IMR-90 (cell line): ENCODE measurements around the gene SPATA33. TPM values are rescaled to one million over a fixed set of nuclear protein-coding genes. Genes with fewer than 3 reads are reported as not detected.

ENCODE experiments used
- ATAC-seq: fragments of 200-7000 bp; cut with Tn5 transposase; 2 replicates; pipeline ENCODE4 v1.9.1; 2020; ENCODE audit warnings: low read depth, mild to moderate bottlenecking, moderate library complexity
- BruUV-seq: library from RNA; stranded (reverse); fragments of 400-500 nt; replicated peaks from 2 replicates; lab custom pipeline; 2021; lab: Mats Ljungman, UMichigan
- CTCF ChIA-PET: fragments of 300-600 bp; formaldehyde crosslinking; extraction: SDS; loops from one replicate; lab custom pipeline; 2021; ENCODE audit warnings: antibody characterized with exemption; lab: Yijun Ruan, JAX
- POLR2A ChIA-PET: fragments of 300-600 bp; sonication (Branson Sonifier 250); formaldehyde crosslinking; loops from one replicate; lab custom pipeline; 2022; ENCODE audit warnings: antibody characterized with exemption; ENCODE audit not compliant: unreplicated experiment; lab: Charles Lee
- DNase-seq: peaks from one replicate; pipeline ENCODE4 v3.0.0; 2013
- H2AFZ ChIP-seq: replicated peaks from 2 replicates; pipeline ENCODE3; 2013; ENCODE audit warnings: low read length, mild to moderate bottlenecking; ENCODE audit not compliant: poor library complexity
- H2AK5ac ChIP-seq: 2 replicates; pipeline ENCODE4 v1.6.1; 2013; ENCODE audit warnings: low read depth, low read length, inconsistent platforms
- H2AK9ac ChIP-seq: replicated peaks from 2 replicates; pipeline ENCODE3; 2013; ENCODE audit warnings: mild to moderate bottlenecking, low read depth, low read length, moderate library complexity; ENCODE audit not compliant: poor library complexity
- H2BK120ac ChIP-seq: 2 replicates; pipeline ENCODE4 v1.6.1; 2013; ENCODE audit warnings: low read depth, low read length, inconsistent platforms
- H2BK15ac ChIP-seq: 3 replicates; pipeline ENCODE4 v1.6.1; 2013; ENCODE audit warnings: low read depth, low read length, inconsistent platforms
- H2BK20ac ChIP-seq: 2 replicates; pipeline ENCODE4 v1.6.1; 2013; ENCODE audit warnings: low read depth, mild to moderate bottlenecking, inconsistent platforms, low read length, moderate library complexity
- H2BK5ac ChIP-seq: 2 replicates; pipeline ENCODE4 v1.6.1; 2013; ENCODE audit warnings: mild to moderate bottlenecking, low read depth, low read length, inconsistent platforms; ENCODE audit not compliant: poor library complexity, severe bottlenecking
- H3K14ac ChIP-seq: replicated peaks from 2 replicates; pipeline ENCODE4 v1.6.1; 2013; ENCODE audit warnings: low read depth, low read length, inconsistent platforms
- H3K18ac ChIP-seq: 2 replicates; pipeline ENCODE4 v1.6.1; 2013; ENCODE audit warnings: low read depth, low read length, control low read depth
- H3K23ac ChIP-seq: 2 replicates; pipeline ENCODE4 v1.6.1; 2013; ENCODE audit warnings: low read depth, low read length, inconsistent platforms
- H3K27ac ChIP-seq: 2 replicates; pipeline ENCODE4 v1.5.1; 2013; ENCODE audit warnings: mild to moderate bottlenecking, control low read depth, low read length; ENCODE audit not compliant: insufficient read depth
- H3K27me3 ChIP-seq: 2 replicates; pipeline ENCODE4 v1.6.1; 2013; ENCODE audit warnings: low read length; ENCODE audit not compliant: control insufficient read depth, insufficient read depth
- H3K36me3 ChIP-seq: 2 replicates; pipeline ENCODE4 v1.6.1; 2013; ENCODE audit warnings: low read length, mixed read lengths; ENCODE audit not compliant: control insufficient read depth, insufficient read depth
- H3K4ac ChIP-seq: 2 replicates; pipeline ENCODE4 v1.6.1; 2013; ENCODE audit warnings: low read depth, low read length, inconsistent platforms
- H3K4me1 ChIP-seq: 2 replicates; pipeline ENCODE4 v1.6.1; 2013; ENCODE audit warnings: low read length, mixed read lengths; ENCODE audit not compliant: control insufficient read depth, insufficient read depth
- H3K4me2 ChIP-seq: 2 replicates; pipeline ENCODE4 v1.6.1; 2013; ENCODE audit warnings: low read depth, mild to moderate bottlenecking, control low read depth, low read length, moderate library complexity
- H3K4me3 ChIP-seq: 2 replicates; pipeline ENCODE4 v1.5.1; 2013; ENCODE audit warnings: low read depth, mild to moderate bottlenecking, control low read depth, low read length, moderate library complexity; ENCODE audit not compliant: insufficient read depth
- H3K56ac ChIP-seq: 2 replicates; pipeline ENCODE4 v1.6.1; 2013; ENCODE audit warnings: low read length, inconsistent platforms; ENCODE audit not compliant: insufficient read depth; ENCODE audit errors: extremely low read depth
- H3K79me1 ChIP-seq, 2 experiments: 2 replicates each; pipeline ENCODE4 v1.6.1; 2013; ENCODE audit warnings: low read length in 2 of 2, inconsistent platforms in 1 of 2, low read depth in 1 of 2
- H3K9ac ChIP-seq: 2 replicates; pipeline ENCODE4 v1.6.1; 2013; ENCODE audit warnings: low read depth, low read length, control low read depth
- H3K9me1 ChIP-seq: 2 replicates; pipeline ENCODE4 v1.6.1; 2013; ENCODE audit warnings: low read length, inconsistent platforms; ENCODE audit not compliant: insufficient read depth
- H3K9me3 ChIP-seq: 2 replicates; pipeline ENCODE4 v1.6.1; 2013; ENCODE audit warnings: low read length; ENCODE audit not compliant: control insufficient read depth, insufficient read depth
- H4K20me1 ChIP-seq: 2 replicates; pipeline ENCODE4 v1.6.1; 2013; ENCODE audit warnings: low read length, inconsistent platforms; ENCODE audit not compliant: insufficient read depth
- H4K5ac ChIP-seq: 2 replicates; pipeline ENCODE4 v1.6.1; 2013; ENCODE audit warnings: mild to moderate bottlenecking, low read depth, low read length, control low read depth
- H4K8ac ChIP-seq, 2 experiments: 2 replicates each; pipeline ENCODE4 v1.6.1; 2013; ENCODE audit warnings: low read depth in 2 of 2, low read length in 2 of 2, control low read depth in 1 of 2, inconsistent platforms in 1 of 2
- H4K91ac ChIP-seq: 2 replicates; pipeline ENCODE4 v1.6.1; 2013; ENCODE audit warnings: low read depth, low read length, inconsistent platforms; ENCODE audit not compliant: insufficient read depth
- CHD1 ChIP-seq: IDR thresholded peaks from 2 replicates; pipeline ENCODE4 v1.6.1; 2012; ENCODE audit warnings: low read depth, low read length, improper control_type of control experiment
- FOS ChIP-seq: fragments of 150-350 bp; IDR thresholded peaks from 2 replicates; pipeline ENCODE4 v1.6.1; 2016; ENCODE audit warnings: low read depth, low read length
- RAD21 ChIP-seq: IDR thresholded peaks from 2 replicates; pipeline ENCODE4 v1.6.1; 2012; ENCODE audit warnings: low read length, improper control_type of control experiment
- RCOR1 ChIP-seq: IDR thresholded peaks from 2 replicates; pipeline ENCODE4 v1.6.1; 2012; ENCODE audit warnings: mild to moderate bottlenecking, low read length, improper control_type of control experiment; ENCODE audit not compliant: insufficient replicate concordance
- WGBS, 2 experiments: methylation state at CpG; one replicate each; pipeline versions ENCODE4 v1.1.5 to v1.1.7; 2013; ENCODE audit warnings: missing lambda C conversion rate in 2 of 2; ENCODE audit not compliant: insufficient read length in 1 of 2; ENCODE audit errors: extremely low coverage in 2 of 2; 5-methylcytosine and 5-hydroxymethylcytosine counted together
- dilution Hi-C: fragments of 300-500 bp; cut with HindIII; formaldehyde crosslinking; loops from one replicate; pipeline ENCODE4 v1.14.3; 2018; ENCODE audit warnings: low sequenced_read_pairs; ENCODE audit not compliant: unreplicated experiment
- in situ Hi-C: fragments of 300-500 bp; cut with MboI; formaldehyde crosslinking; loops from 3 replicates; pipeline ENCODE4 v1.14.3; 2019; ENCODE audit warnings: low sequenced_read_pairs, inconsistent platforms, mixed read lengths
- intact Hi-C: fragments of 100-400 bp; cut with micrococcal nuclease; formaldehyde crosslinking; loops from 2 replicates; pipeline ENCODE4 v1.10.0; 2022
- polyA plus RNA-seq, 3 experiments: library from polyadenylated mRNA; depleted of rRNA; stranded (reverse); fragments of >200 nt; gene quantifications; 2 replicates each; pipeline ENCODE4 v1.2.3, GENCODE V29; 2012; ENCODE audit warnings: low replicate concordance in 1 of 3
- total RNA-seq: library from RNA; depleted of rRNA; stranded (reverse); fragments of >200 nt; gene quantifications from 2 replicates; pipeline ENCODE4 v1.2.3, GENCODE V29; 2012
- TF ChIP-seq, protein P1 (sequence below): conservative IDR thresholded peaks from 2 replicates; pipeline ENCODE4 v1.5.1; 2012; ENCODE audit warnings: mild to moderate bottlenecking, low read depth, low read length, improper control_type of control experiment

Gene SPATA33
- total and polyA plus RNA-seq, 2 of the 4 experiments (the other 2 are of a cell fraction) = 0.90 to 3.4 TPM

DNA sequence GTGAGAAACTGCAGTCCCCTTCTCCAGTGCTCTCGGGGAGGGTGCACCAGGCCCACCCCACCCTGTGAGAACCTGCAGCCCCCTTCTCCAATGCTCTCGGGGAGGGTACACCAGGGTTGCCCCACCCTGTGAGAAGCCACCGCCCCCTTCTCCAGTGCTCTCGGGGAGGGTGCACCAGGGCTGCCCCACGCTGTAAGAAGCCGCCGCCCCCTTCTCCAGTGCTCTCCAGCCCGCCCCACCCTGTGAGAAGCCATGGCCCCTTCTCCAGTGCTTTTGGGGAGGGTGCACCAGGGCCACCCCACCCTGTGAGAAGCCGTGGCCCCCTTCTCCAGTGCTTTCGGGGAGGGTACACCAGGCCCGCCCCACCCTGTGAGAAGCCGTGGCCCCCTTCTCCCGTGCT is 12.1 kb downstream of the SPATA33 start:
- WGBS, 2 experiments = 100% methylated on average over 1 of the region's 13 CpGs; no CpG with 5 or more reads in 1 of the 2 experiments
- H4K20me1 ChIP-seq = no peaks in the 10 kb centered on the region
- in situ Hi-C loops = no loop called here

More for the DNA sequence above, 12.1 kb downstream of the SPATA33 start:
- Histone ChIP-seq H3K23ac (no peak overlapping the region), H3K56ac (no peak overlapping the region), H3K27me3 (no peaks in the 10 kb centered on the region), H3K27ac (no peak overlapping the region), H2AK5ac (no peak overlapping the region), H3K79me1 (peaks cover 0 to 4% of the 10 kb centered on the region in 2 experiments; a peak in 1 of 4 replicates), H4K91ac (no peak overlapping the region), H3K9me3 (no peaks in the 10 kb centered on the region), H3K4ac (no peak overlapping the region), H2BK120ac (no peak overlapping the region), H3K9me1 (peaks cover 4% of the 10 kb centered on the region; the same call in 1 of the 2 replicates), H3K18ac (no peak overlapping the region), H3K4me3 (no peak overlapping the region), H3K36me3 (no peaks in the 10 kb centered on the region), H2BK5ac (no peak overlapping the region), H4K5ac (no peak overlapping the region), H2BK15ac (no peak overlapping the region), H2AFZ (no peak overlapping the region), H2BK20ac (no peak overlapping the region), H3K4me1 (peaks cover 6% of the 10 kb centered on the region), H3K4me2 (no peak overlapping the region), H3K14ac (no peak overlapping the region), H3K9ac (no peak overlapping the region), H2AK9ac (no peak overlapping the region), H4K8ac (no peak overlapping the region)
- dilution Hi-C loops (no loop called here), intact Hi-C loops (no loop called here)
- CTCF ChIA-PET = no interaction called here
- no TSS peak for BruUV-seq
- ATAC-seq = no peak
- TF ChIP-seq RCOR1 (no peak), RAD21 (no peak), CHD1 (no peak), FOS (no peak)
- TF ChIP-seq, protein P1, sequence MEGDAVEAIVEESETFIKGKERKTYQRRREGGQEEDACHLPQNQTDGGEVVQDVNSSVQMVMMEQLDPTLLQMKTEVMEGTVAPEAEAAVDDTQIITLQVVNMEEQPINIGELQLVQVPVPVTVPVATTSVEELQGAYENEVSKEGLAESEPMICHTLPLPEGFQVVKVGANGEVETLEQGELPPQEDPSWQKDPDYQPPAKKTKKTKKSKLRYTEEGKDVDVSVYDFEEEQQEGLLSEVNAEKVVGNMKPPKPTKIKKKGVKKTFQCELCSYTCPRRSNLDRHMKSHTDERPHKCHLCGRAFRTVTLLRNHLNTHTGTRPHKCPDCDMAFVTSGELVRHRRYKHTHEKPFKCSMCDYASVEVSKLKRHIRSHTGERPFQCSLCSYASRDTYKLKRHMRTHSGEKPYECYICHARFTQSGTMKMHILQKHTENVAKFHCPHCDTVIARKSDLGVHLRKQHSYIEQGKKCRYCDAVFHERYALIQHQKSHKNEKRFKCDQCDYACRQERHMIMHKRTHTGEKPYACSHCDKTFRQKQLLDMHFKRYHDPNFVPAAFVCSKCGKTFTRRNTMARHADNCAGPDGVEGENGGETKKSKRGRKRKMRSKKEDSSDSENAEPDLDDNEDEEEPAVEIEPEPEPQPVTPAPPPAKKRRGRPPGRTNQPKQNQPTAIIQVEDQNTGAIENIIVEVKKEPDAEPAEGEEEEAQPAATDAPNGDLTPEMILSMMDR = no peak
- no peak for DNase-seq
- POLR2A ChIA-PET = no interaction called here
